Right lobe of liver (tissue), 6 donors: Measurements from ENCODE around the gene AOAH. TPM values are rescaled to one million over a fixed set of nuclear protein-coding genes. Genes with fewer than 3 reads are reported as not detected.

Experiments used
- ATAC-seq, 4 donors: fragments of 200-7000 bp; cut with Tn5 transposase; one replicate each; pipeline ENCODE4 v1.9.1; 2020; ENCODE audit warnings: mild to moderate bottlenecking in 4 of 4, moderate library complexity in 4 of 4
- DNase-seq, 3 donors: peaks; one replicate each; pipeline ENCODE4 v3.0.0-alpha.2; 2020
- H3K27ac ChIP-seq, 3 donors: fragments of 200-600 bp; one replicate each; pipeline ENCODE4 v1.8.0; 2022
- H3K27me3 ChIP-seq, 2 donors: fragments of 200-600 bp; one replicate each; pipeline ENCODE4 v1.8.0; 2022
- H3K36me3 ChIP-seq, 4 donors: fragments of 200-600 bp; sonication (generic) in 1 of 4; one replicate each; pipeline versions ENCODE4 v1.5.1 to v1.8.0; 2017 to 2022; ENCODE audit warnings: control low read depth in 1 of 4
- H3K4me1 ChIP-seq, 4 donors: fragments of 200-600 bp; sonication (generic) in 1 of 4; one replicate each; pipeline versions ENCODE4 v1.5.1 to v1.8.0; 2017 to 2022; ENCODE audit warnings: control low read depth in 1 of 4
- H3K4me3 ChIP-seq, 3 donors: fragments of 200-600 bp; one replicate each; pipeline ENCODE4 v1.8.0; 2022
- H3K9me3 ChIP-seq, 4 donors: fragments of 200-600 bp; sonication (generic) in 1 of 4; one replicate each; pipeline versions ENCODE4 v1.5.1 to v1.8.0; 2017 to 2022; ENCODE audit warnings: control low read depth in 1 of 4
- CTCF ChIP-seq, 4 donors: fragments of 200-600 bp in 3 of 4; fragments of 450-650 bp in 1 of 4; IDR thresholded peaks; one replicate each; pipeline versions ENCODE4 v1.5.1 to v1.8.0; 2016 to 2022; ENCODE audit warnings: antibody characterized with exemption in 4 of 4, mild to moderate bottlenecking in 2 of 4
- POLR2A ChIP-seq: fragments of 450-650 bp; IDR thresholded peaks from one replicate; pipeline ENCODE4 v1.6.1; 2017; ENCODE audit warnings: antibody characterized with exemption, mild to moderate bottlenecking
- WGBS: methylation state at CpG from one replicate; pipeline ENCODE4 v1.1.6; 2018; ENCODE audit warnings: low coverage, low lambda C conversion rate; ENCODE audit not compliant: insufficient coverage; ENCODE audit errors: missing lambda C conversion rate; 5-methylcytosine and 5-hydroxymethylcytosine counted together
- intact Hi-C, 2 donors: fragments of 100-400 bp; cut with DNase I; formaldehyde crosslinking; loops; one replicate each; pipeline versions ENCODE4 v1.11.2 to v1.14.1; 2022
- total RNA-seq, 6 experiments: library from RNA; depleted of rRNA in 2 of 6; stranded (reverse); fragments of >200 nt in 2 of 6; fragmentation: NEBNext Ultra II Directional in 3 of 6; extraction: Animal tissue kit (Norgen Biotek cat#: 25700) in 3 of 6; gene quantifications; one replicate each; pipeline versions ENCODE4 v1.1.0 to v1.2.4, GENCODE V29; 2016 to 2023
- donor health status: DM: no; HTN: yes; CAD: no.
- donor health status: DM: no; HTN: no; CAD: no.
- donor health status: DM: no; HTN: no; CAD: no.
- donor health status: DM: no; HTN: yes; CAD: no.
- donor health status: DM: no; HTN: yes; CAD: no.

AOAH gene
- total RNA-seq, 6 experiments from 2014 or later: 2.9 to 11.3 (median 6.4) TPM

- Histone ChIP-seq H3K4me1 (peaks cover 0 to 43% (median 10%) of the 10 kb centered on the region in 4 donors), H3K4me3 (no peak overlapping the region), H3K27me3 (no peaks in the 10 kb centered on the region), H3K9me3 (no peaks in the 10 kb centered on the region), H3K36me3 (no peaks in the 10 kb centered on the region), H3K27ac (no peak overlapping the region)
- no peak for ATAC-seq
- 39% methylated on average over 2 of the region's 2 CpGs for WGBS
- no peak for DNase-seq
- intact Hi-C loops: no loop called here
- TF ChIP-seq POLR2A (no peak), CTCF (IDR thresholded peaks at IDR 0.05) (no peak)
Observed at GRCh38 chr7:36749282-36749960, 25.1 kb upstream of the AOAH start.

GRCh38 chr7:36748017-36748487, 23.8 kb upstream of the AOAH start:
- no peak for TF ChIP-seq POLR2A
- no peak for TF ChIP-seq CTCF (IDR thresholded peaks at IDR 0.05)
- Histone ChIP-seq H3K4me3 (peak overlapping the region in 2 of 3 donors; percentile 5 to 18), H3K36me3 (no peaks in the 10 kb centered on the region), H3K9me3 (no peaks in the 10 kb centered on the region), H3K27ac (peak overlapping the region; percentile 66 to 98 (median 97)), H3K4me1 (peaks cover 0 to 43% (median 10%) of the 10 kb centered on the region in 4 donors), H3K27me3 (no peaks in the 10 kb centered on the region)
- WGBS: 48% methylated on average over 5 of the region's 7 CpGs
- no peak for DNase-seq
- intact Hi-C loops: no loop called here
- ATAC-seq: no peak

GRCh38 chr7:36747280-36748016, 23.2 kb upstream of the AOAH start:
- H3K4me3 ChIP-seq: peak overlapping the region in 2 of 3 donors; percentile 5 to 18
- H3K4me1 ChIP-seq: peaks cover 0 to 40% (median 10%) of the 10 kb centered on the region in 4 donors
- TF ChIP-seq CTCF (IDR thresholded peaks at IDR 0.05): no peak
- TF ChIP-seq POLR2A: no peak
- intact Hi-C loops: no loop called here
- ATAC-seq (peak; percentile 69 to 80 (median 74)), DNase-seq (peak; percentile 60 to 61 (median 60))
- WGBS: 30% methylated on average over 4 of the region's 4 CpGs
- no peaks in the 10 kb centered on the region for H3K36me3 ChIP-seq
- peak overlapping the region; percentile 80 to 98 (median 97) for H3K27ac ChIP-seq
- no peaks in the 10 kb centered on the region for H3K27me3 ChIP-seq
- H3K9me3 ChIP-seq: no peaks in the 10 kb centered on the region

- whole genome bisulfite sequencing: 43% methylated on average over 1 of the region's 5 CpGs
- ATAC-seq (peak; percentile 87 to 94 (median 90)), DNase-seq (peak; percentile 88 to 95 (median 91))
- Histone ChIP-seq H3K9me3 (no peaks in the 10 kb centered on the region), H3K27ac (peak overlapping the region; percentile 80 to 98 (median 97)), H3K36me3 (no peaks in the 10 kb centered on the region), H3K4me3 (no peak overlapping the region), H3K4me1 (peaks cover 0 to 35% (median 7%) of the 10 kb centered on the region in 4 donors), H3K27me3 (no peaks in the 10 kb centered on the region)
- TF ChIP-seq POLR2A: peak; percentile 76
- TF ChIP-seq CTCF (IDR thresholded peaks at IDR 0.05): no peak
- intact Hi-C loops: no loop called here
Observed at GRCh38 chr7:36746347-36746746, 22.1 kb upstream of the AOAH start.
